ENCODE results near the gene GRM2.

The GRM2 gene

GRCh38 chr3:51709675-51710074 is 2.8 kb downstream of the GRM2 start:
- TF ChIP-seq CTCF (IDR thresholded peaks at IDR 0.05; ENCODE audit: control insufficient read depth, extremely low read depth, insufficient read depth), result no peak
- no peak overlapping the region for H3K4me3 ChIP-seq (ENCODE audit: low read depth, low read length)
- DNase-seq (ENCODE audit: low read depth), result no peak

GRCh38 chr3:51710631-51711351 is 3.9 kb downstream of the GRM2 start:
- peak; percentile 44 for TF ChIP-seq CTCF (IDR thresholded peaks at IDR 0.05; ENCODE audit: control insufficient read depth, extremely low read depth, insufficient read depth)
- no peak for DNase-seq (ENCODE audit: low read depth)
- no peak overlapping the region for H3K4me3 ChIP-seq (ENCODE audit: low read depth, low read length)

GRCh38 chr3:51711352-51712037 is 4.6 kb downstream of the GRM2 start:
- DNase-seq (ENCODE audit: low read depth), result no peak
- no peak for TF ChIP-seq CTCF (IDR thresholded peaks at IDR 0.05; ENCODE audit: control insufficient read depth, extremely low read depth, insufficient read depth)
- H3K4me3 ChIP-seq (ENCODE audit: low read depth, low read length), result no peak overlapping the region

DNA sequence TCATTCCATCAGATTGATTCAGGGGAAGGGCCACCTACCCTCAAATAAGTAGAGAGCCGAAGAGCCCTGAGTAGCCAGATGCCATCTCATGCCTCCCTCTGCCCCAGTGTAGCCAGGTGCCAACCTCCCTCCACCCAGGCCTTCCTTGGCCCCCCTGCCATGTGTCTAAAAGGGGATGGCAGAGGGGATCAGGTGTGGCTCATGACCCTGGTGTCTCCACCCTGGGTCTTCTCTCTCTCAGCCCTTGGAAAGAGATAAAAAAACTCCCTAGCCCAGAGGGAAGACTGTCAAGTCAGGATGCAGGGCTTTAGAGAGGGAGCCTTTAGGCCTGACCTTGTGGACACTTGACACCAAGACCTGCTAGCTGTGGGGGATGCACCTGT is 5.2 kb downstream of the GRM2 start:
- no peak for TF ChIP-seq CTCF (IDR thresholded peaks at IDR 0.05; ENCODE audit: control insufficient read depth, extremely low read depth, insufficient read depth)
- no peak overlapping the region for H3K4me3 ChIP-seq (ENCODE audit: low read depth, low read length)
- DNase-seq (ENCODE audit: low read depth), result no peak

DNA sequence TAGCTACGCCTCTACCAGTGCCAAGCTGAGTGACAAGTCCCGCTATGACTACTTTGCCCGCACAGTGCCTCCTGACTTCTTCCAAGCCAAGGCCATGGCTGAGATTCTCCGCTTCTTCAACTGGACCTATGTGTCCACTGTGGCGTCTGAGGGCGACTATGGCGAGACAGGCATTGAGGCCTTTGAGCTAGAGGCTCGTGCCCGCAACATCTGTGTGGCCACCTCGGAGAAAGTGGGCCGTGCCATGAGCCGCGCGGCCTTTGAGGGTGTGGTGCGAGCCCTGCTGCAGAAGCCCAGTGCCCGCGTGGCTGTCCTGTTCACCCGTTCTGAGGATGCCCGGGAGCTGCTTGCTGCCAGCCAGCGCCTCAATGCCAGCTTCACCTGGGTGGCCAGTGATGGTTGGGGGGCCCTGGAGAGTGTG is 5.7 kb downstream of the GRM2 start:
- no peak for DNase-seq (ENCODE audit: low read depth)
- H3K4me3 ChIP-seq (ENCODE audit: low read depth, low read length), result no peak overlapping the region
- TF ChIP-seq CTCF (IDR thresholded peaks at IDR 0.05; ENCODE audit: control insufficient read depth, extremely low read depth, insufficient read depth), result no peak

GRCh38 chr3:51712963-51713362 is 6.1 kb downstream of the GRM2 start:
- DNase-seq (ENCODE audit: low read depth), result no peak
- no peak for TF ChIP-seq CTCF (IDR thresholded peaks at IDR 0.05; ENCODE audit: control insufficient read depth, extremely low read depth, insufficient read depth)
- H3K4me3 ChIP-seq (ENCODE audit: low read depth, low read length), result no peak overlapping the region
